C4-2B (cell line): Measurements from ENCODE around the gene ZNF423.

Experiments used
- ZFX ChIP-seq: fragments of 450-650 bp; IDR thresholded peaks from 2 replicates; pipeline ENCODE4 v1.6.1; 2017
- TF ChIP-seq, protein P1 (sequence below): fragments of 450-650 bp; conservative IDR thresholded peaks from 2 replicates; pipeline ENCODE4 v1.5.1; 2017; ENCODE audit warnings: mild to moderate bottlenecking

DNA sequence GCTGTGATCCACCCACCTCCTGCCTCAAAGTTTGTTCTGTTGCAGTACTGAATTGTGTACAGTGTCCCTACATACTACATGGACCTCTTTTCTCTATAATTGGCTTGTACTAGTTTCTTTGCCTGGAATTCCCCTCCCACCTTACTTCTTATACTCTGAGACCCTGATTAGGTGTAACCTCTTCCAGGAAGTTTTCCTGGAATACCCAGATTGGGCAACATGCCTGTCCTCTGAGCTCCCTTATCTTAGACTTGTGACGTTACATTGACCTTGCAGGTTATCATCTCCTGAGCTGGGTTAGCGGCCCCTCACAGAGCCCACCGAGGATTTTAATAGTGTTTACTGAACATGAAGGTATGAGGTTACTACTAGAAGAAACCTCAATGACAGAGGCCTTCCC lies 237.0 kb downstream of the ZNF423 start:
- TF ChIP-seq, protein P1, sequence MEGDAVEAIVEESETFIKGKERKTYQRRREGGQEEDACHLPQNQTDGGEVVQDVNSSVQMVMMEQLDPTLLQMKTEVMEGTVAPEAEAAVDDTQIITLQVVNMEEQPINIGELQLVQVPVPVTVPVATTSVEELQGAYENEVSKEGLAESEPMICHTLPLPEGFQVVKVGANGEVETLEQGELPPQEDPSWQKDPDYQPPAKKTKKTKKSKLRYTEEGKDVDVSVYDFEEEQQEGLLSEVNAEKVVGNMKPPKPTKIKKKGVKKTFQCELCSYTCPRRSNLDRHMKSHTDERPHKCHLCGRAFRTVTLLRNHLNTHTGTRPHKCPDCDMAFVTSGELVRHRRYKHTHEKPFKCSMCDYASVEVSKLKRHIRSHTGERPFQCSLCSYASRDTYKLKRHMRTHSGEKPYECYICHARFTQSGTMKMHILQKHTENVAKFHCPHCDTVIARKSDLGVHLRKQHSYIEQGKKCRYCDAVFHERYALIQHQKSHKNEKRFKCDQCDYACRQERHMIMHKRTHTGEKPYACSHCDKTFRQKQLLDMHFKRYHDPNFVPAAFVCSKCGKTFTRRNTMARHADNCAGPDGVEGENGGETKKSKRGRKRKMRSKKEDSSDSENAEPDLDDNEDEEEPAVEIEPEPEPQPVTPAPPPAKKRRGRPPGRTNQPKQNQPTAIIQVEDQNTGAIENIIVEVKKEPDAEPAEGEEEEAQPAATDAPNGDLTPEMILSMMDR: no peak
- no peak for TF ChIP-seq ZFX
